ELF-1 (cell line): ENCODE data around the gene TTC39B.
"Not testable (repeated sequence)": the region's sequence is repeated elsewhere in the genome, so short reads cannot be mapped to it uniquely, and the experiment has no call there.

Experiments used
- DNase-seq: peaks from one replicate; pipeline ENCODE4 v3.0.0-alpha.2; 2016; ENCODE audit warnings: low read depth, low spot score

TTC39B gene

DNA sequence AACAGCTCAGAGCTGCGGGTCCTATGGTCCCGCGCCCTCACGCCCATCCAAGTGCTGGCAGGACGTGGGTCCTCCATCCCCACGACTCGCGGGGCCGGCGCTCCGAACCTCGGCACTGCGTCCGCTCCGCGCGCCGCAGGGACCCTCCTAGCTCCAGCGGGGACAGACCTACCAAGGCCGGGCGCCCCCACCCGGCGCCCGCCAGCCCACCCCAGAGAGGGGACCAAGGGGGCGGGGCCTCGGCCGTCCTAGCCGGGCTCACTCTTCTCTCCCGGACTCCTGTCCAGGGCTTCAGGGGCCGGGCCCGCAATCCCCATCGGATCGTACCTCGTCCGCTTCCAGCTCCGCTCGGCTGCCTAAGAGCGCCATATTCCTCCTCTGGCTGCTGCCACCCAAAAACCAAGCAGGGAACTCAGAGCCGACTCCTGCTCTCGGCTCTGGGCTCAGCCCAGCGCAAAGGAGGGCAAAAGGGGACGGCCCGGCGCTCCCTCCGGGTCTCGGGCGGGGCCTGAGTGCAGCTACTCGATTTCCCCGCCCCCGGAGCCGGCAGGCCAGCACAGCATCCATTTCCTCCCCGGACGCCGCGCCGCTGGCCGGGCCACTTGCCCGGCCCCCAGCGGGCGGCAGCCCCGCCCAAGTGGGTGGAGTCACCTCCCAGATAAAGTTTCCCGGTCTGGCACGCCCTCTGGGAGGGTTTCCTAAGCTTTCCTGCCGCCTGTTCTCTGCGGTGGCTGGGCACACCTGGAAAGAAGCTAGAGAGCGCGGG lies at the start of gene TTC39B:
Gene TTC39B, minus strand, starts transcription at position 460 of the 766 bp plus-strand sequence. Its CDS starts 91 bp downstream, at position 369.
- peak; percentile 98 for DNase-seq

GRCh38 chr9:15355669-15356068 lies 48.7 kb upstream of the TTC39B start:
- peak; percentile 23 for DNase-seq

- DNase-seq = peak; percentile 55
Observed at GRCh38 chr9:15354713-15355112, 47.7 kb upstream of the TTC39B start.

DNA sequence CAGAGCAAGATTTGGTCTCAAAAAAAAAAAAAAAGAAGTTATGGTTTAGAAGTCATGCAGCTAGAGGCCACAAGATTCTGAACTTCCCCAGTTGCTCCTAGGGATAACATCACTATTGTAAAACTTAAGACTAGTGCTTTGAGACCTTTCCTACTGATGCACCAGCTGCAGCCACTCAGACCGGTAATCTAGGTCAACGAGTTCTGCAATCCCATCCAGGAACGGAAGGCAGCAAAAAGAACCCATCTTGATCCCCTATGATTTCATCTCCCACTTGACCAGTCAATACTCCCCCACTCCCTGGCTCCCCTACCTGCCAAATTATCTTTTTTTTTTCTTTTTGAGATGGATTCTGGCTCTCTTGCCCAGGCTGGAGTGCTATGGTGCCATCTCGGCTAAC lies 46.9 kb upstream of the TTC39B start:
- DNase-seq = no peak

GRCh38 chr9:15352306-15352705 lies 45.3 kb upstream of the TTC39B start:
- DNase-seq = no peak

GRCh38 chr9:15349892-15350761 lies 43.1 kb upstream of the TTC39B start:
- DNase-seq = no peak

- DNase-seq = no peak
Observed at GRCh38 chr9:15346837-15347236, 39.8 kb upstream of the TTC39B start.

DNA sequence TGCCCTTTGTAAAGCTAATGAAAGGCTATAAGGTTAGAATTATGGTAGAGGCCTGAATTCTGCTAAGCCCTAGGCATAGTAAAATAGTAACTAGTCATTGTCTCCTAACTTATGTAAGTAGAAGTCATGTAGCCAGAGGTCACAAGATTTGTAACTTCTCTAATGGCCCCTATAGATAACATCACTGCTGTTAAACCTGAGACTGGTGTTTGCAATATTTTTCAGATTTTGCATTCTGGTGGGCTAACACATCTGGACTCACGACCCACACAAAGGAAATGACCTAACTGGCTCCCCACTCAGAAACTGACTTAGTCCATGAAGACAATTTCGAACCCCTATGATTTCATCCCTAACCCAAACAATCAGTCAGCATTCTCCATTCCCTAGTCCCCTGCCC lies 37.2 kb upstream of the TTC39B start:
- no peak for DNase-seq

DNA sequence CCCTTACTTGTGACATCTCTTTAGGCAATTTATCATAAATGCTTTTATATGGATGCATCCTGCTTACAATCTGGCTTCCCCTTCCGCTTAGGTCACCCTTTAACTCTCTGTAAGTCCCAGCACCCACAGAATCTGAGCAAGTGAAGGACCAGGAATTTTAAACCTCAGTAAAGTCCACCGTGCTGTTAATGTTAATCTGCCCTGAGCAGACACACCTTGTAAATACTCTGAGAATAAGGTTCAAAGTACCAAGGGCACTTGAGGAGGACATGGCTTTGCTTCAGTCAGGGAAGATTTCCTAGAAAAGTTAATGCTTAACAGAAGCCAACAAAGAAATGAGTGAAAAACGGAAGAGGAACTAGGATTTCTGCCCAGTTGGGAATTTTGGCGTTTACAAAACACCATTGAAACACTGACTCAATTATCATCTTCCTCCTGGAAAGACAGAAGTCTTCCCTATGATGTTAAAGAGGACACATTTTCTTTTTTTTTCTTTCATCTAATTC lies 26.4 kb upstream of the TTC39B start:
- no peak for DNase-seq

GRCh38 chr9:15332939-15333338 lies 25.9 kb upstream of the TTC39B start:
- DNase-seq = no peak

DNA sequence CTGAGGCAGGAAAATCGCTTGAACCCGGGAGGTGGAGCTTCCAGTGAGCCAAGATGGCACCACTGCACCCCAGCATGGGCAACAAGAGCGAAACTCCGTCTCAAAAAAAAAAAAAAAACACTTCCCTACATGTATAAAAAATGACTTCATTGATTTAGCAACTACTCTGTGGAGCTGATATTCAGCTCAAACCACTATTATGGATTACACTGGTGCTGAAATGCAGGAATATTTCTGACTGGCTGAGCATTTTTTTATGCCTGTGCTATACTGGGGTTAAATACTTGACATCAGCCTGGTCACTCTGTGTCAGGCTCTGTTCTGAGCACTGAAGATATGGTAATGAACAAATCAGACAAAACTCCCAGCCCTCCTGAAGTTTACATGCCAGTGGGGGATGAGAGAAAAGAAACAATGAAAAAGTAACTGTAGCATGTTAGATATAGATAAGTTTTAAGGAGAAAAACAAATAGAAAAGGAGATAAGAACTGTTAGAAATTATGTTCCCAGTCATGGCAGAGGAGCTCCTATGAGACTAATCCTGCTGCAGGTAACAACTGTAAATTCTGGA lies 22.6 kb upstream of the TTC39B start:
- DNase-seq = no peak

DNA sequence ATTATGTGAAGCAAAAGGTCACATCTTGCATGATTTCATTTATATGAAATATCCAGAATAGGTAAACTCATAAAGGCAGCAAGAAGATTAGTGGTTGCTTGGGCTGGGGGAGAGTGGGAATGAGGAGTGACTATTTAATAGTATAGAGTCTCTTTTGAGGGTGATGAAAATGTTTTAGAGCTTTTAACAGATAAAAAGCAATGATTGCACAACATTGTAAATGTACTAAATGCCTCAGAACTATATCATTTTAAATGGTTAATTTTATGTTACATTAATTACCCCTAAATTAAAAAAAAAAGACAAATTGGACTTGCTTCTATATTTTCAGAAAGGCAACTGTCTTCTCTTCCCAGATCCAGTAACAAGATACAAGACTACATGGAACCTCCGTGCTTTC lies 21.9 kb upstream of the TTC39B start:
- no peak for DNase-seq

- DNase-seq = not testable (repeated sequence)
Observed at GRCh38 chr9:15322695-15323094, 15.7 kb upstream of the TTC39B start.

DNA sequence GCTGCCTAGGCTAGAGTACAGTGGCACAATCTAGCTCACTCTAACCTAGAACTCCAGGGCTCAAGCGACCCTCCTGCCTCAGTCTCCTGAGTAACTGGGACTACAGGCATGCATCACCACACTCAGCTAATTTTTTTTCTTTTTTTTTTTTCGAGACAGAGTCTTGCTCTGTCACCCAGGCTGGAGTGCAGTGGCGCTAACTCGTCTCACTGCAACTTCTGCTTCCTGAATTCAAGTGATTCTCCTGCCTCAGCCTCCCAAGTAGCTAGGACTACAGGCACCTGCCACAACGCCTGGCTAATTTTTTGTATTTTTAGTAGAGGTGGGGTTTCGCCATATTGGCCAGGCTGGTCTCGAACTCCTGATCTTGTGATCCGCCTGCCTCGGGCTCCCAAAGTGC lies 12.6 kb upstream of the TTC39B start:
- DNase-seq = not testable (repeated sequence)

GRCh38 chr9:15317836-15318235 lies 10.8 kb upstream of the TTC39B start:
- DNase-seq = no peak

- no peak for DNase-seq
Observed at GRCh38 chr9:15311607-15312006, 4.6 kb upstream of the TTC39B start.

GRCh38 chr9:15310107-15310850 lies 3.3 kb upstream of the TTC39B start:
- no peak for DNase-seq

DNA sequence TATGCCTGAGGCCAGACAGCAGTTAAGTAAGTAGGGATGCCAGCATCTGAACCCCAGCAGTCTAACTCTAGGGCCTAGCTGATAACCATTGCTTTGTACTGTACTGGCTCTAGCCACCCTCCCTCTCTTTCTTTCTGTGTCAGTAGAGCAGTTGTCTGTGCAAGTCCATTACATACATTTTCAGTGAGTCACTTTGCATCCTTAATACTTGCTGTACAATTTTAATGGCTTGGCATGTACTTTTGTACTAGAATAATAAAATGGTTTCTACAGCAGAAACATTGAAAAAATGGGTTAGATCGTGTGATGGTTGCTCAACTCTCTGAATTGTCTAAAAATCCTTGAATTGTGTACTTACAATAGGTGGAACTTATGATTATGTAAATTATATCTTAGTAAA lies 1.5 kb upstream of the TTC39B start:
- no peak for DNase-seq

DNA sequence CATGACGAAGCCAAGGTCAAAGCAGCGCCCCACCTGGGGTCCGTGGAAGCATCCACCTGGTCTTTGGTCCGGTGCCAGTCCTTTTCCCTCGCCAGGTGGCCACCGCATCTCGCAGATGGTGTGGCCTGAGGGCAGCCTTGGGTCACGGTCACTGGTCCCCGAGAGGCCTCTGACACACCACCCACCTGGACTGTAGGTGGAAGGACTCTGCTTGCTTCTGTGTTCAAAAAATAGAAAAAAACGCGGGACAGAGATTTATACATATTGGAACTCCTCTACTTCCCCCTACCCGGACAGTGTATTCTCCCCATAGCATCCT lies 466 bp upstream of the TTC39B start:
- DNase-seq = no peak

- DNase-seq = peak; percentile 85
Observed at GRCh38 chr9:15306068-15306756, 804 bp downstream of the TTC39B start.

GRCh38 chr9:15305470-15305869 lies 1.5 kb downstream of the TTC39B start:
- no peak for DNase-seq
